ENCODE data around the gene CZIB. TPM values are rescaled to one million over a fixed set of nuclear protein-coding genes. Genes with fewer than 3 reads are reported as not detected.

CZIB gene
- 10 to 100 TPM; 40.0 to 67.6 TPM for total RNA-seq

DNA sequence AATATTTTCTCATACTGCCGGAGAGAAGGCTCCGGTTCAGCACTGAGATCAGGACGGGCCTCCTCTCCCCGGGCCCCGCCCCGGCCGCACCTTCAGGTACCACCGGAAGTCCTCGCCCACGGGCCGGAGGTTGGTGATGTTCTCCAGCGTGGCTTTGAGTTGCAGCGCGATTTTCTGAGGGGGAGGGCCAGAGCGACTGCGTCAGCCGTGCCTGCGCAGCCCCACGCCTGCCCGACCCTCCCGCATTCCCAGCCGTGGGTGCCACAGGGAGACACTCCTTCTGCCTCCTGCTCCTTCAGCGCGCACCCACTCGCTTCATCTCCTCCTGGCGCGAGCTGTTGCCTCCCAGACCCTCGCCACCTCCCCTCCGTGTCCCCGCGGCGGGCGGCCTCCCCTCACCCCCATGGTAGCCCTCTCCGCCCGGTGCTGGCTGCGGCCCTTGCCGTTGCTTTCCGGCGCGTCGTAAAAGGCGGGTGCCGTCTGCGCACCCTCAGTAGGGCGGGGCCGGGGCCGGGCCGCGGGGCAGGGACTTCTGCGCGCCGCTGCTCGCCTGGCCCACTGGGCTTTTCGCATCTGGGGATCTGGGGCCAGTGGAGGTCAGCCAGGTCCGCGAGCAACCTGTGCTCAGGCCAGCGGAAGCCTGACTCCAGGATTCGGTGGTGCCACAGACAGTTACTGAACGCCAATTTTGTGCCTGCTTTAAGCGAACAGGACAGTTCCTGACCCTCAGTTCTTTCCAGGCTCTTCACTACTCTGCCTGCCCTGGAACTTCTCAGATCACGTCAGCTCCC, at the start of gene CZIB:
CZIB (minus strand) TSS at position 464 of the 791 bp plus-strand sequence; CDS start at position 405, 59 bp downstream.
- Mint-ChIP-seq H3K9me3 (no peaks in the 10 kb centered on the region), H3K27ac (peak within 1 kb of the TSS; percentile 86 to 97), H3K36me3 (peaks cover 0 to 6% of the 10 kb centered on the region in 2 donors)
- ATAC-seq (peak; percentile 93 to 94), DNase-seq (ENCODE audit: low spot score in 2 of 2) (peak; percentile 94 to 96)

DNA sequence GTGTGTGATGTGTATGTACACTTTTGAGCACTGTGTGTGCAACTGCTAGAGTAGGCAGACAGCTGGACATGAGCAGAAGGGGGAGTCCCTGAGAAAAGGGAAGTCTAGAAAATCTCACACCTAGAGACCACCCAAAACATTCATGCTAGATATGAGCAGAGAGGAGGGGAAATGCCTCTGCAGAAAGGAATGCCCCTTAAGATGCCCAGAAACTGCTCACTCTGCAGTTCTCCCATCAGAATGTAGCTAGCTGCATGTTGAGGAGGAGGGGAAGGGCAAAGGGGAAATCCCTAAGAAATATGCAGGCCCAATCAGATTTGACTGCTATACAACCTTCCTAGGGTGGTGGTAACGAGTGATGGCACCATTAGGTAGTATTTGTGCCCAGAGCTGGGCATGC, 49.7 kb upstream of the CZIB start:
- Mint-ChIP-seq H3K27ac (no peak overlapping the region), H3K9me3 (no peaks in the 10 kb centered on the region), H3K36me3 (peaks cover 15 to 20% of the 10 kb centered on the region in 2 donors)
- peak in 1 of 2 donors; percentile 24 for ATAC-seq
- DNase-seq (ENCODE audit: low spot score in 2 of 2), result peak in 1 of 2 donors; percentile 4

DNA sequence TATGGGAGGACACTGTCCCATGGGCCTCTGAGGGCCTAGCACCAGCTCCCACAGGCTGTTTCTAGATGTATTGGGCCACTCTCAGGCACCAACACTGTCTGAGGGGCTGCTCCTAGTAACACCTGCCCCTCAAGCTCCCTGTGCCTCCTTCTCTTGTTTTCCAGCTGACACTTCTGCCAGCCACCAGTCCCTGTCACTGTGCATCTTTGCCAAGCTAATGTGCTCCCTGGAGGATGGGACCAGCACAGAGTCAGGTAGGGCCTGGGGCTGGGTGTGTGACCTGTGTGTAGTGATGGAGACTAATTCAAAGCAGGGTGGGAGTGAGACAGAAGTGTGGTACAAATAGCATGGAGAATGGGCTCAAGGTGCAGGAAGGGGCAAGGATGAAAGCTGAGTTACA, 47.3 kb upstream of the CZIB start:
- ATAC-seq (no peak), DNase-seq (ENCODE audit: low spot score in 2 of 2) (peak in 1 of 2 donors; percentile 34)
- H3K27ac Mint-ChIP-seq, result no peak overlapping the region
- H3K36me3 Mint-ChIP-seq, result peaks cover 13 to 27% of the 10 kb centered on the region in 2 donors
- no peaks in the 10 kb centered on the region for H3K9me3 Mint-ChIP-seq

DNA sequence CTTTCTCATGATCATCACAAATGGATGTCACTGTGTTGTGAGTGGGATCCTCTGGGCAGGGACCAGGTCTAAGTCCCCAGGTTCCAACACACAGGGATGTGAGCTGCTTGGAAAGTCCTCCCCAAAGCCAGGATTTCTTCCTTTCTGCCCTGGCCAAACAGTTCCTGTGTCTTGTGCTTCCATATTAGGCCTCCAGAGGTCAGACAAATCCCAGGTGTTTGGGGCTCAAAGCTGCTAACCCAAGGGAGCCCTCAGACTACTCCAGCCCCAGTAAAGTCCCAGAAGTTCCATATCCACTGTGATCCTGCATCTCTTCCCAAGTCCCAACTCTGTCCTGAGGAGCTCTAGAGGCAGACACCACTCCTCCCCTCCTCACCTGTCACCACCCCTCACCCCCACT, 45.6 kb upstream of the CZIB start:
- Mint-ChIP-seq H3K36me3 (peaks cover 13 to 27% of the 10 kb centered on the region in 2 donors), H3K9me3 (no peaks in the 10 kb centered on the region)
- no peak for ATAC-seq

DNA sequence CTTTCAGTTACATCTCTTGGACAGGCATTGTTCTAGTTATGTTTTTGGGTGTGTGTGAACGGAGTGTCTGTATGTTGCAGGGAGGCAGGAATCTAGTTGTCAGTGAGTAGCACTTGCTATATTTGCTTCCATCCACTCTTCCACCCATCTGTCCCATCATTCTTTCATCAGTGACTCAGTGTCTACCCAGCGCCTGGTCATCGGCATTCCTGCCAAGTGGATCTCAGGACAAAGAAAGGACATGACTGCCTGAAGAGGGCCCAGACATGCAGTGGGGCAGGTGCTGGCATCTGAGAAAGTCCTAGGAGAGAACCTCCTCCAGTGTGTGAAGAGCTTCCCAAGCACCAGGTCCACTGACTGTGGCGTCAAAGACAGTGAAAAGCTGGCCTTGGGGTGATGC, 45.1 kb upstream of the CZIB start:
- DNase-seq (ENCODE audit: low spot score in 2 of 2) (peak in 1 of 2 donors; percentile 23), ATAC-seq (no peak)
- H3K36me3 Mint-ChIP-seq, result peaks cover 13 to 30% of the 10 kb centered on the region in 2 donors
- no peaks in the 10 kb centered on the region for H3K9me3 Mint-ChIP-seq
- no peak overlapping the region for H3K27ac Mint-ChIP-seq

More for the DNA sequence above, 45.6 kb upstream of the CZIB start:
- no peak overlapping the region for H3K27ac Mint-ChIP-seq
- no peak for DNase-seq (ENCODE audit: low spot score in 2 of 2)

DNA sequence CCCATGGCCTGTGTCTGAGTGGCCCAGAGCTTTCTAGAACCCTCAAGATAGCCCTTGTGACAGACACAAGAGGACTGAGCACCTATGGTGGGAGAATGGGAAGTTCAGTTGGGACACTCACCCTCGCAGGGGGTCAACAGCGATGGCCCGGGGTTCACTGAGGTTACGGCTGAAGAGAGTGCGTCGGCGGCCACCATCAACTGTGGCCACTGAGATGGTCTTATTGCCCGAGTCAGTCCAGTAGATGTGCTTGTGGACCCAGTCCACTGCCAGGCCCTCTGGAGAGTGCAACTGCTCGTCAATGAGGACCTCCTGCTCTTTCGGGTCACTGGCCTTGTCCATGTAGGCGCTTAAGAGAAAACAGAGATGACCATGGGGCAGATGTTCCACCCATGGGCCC, 43.6 kb upstream of the CZIB start:
- DNase-seq (ENCODE audit: low spot score in 2 of 2) (no peak), ATAC-seq (no peak)
- Mint-ChIP-seq H3K27ac (no peak overlapping the region), H3K36me3 (peaks cover 13 to 35% of the 10 kb centered on the region in 2 donors), H3K9me3 (no peaks in the 10 kb centered on the region)

DNA sequence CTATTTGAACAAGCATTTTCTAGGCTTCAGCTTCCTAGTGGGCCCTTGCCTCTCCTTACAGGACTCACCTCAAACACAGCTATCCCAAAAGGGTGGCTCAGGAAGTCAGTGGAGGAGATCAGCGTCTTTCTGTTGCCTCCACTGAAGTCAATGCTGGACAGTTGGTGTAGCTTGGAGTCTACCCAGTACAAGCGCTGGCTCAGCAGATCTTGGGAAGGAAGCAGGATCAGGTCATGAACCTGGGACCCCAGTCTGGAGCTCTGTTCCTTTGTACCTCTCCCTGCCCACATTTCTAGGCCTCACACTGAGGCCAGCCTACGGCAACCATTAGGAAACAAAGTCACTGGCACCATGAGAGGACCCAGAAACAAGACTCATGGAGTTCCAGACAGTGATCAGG, 41.6 kb upstream of the CZIB start:
- ATAC-seq, result no peak
- no peak overlapping the region for H3K27ac Mint-ChIP-seq
- peaks cover 18 to 46% of the 10 kb centered on the region in 2 donors for H3K36me3 Mint-ChIP-seq
- DNase-seq (ENCODE audit: low spot score in 2 of 2), result no peak
- no peaks in the 10 kb centered on the region for H3K9me3 Mint-ChIP-seq

DNA sequence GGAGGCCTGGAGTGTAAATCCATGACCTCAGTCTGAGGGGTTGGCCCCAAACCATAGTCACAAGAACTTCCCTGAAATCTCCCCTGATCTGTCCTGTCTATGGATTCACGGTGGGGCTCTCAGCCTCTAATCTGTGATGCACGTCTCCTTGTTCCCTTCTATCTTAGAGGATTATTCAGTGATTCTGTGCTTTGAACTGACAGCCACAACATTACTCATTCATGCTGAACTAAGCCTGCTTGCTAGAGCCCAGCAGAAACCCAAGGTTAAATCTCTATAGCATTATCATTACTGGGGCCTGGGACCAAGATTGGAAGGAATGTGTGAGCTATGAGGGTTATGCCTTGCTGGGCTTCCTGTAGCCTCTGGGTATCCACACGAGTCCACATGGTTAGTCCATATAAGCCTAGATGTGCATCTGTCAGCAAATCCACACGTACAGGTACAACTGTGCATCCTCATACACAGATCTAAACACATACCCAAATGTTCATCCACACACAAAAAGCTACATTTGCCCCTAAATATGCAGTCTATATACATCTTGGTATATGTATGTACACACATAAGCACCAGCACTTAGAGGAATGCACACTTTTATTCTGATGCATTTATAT, 40.3 kb upstream of the CZIB start:
- Mint-ChIP-seq H3K9me3 (no peaks in the 10 kb centered on the region), H3K36me3 (peaks cover 13 to 38% of the 10 kb centered on the region in 2 donors), H3K27ac (peak overlapping the region in 1 of 2 donors; percentile 7)
- no peak for ATAC-seq
- no peak for DNase-seq (ENCODE audit: low spot score in 2 of 2)

DNA sequence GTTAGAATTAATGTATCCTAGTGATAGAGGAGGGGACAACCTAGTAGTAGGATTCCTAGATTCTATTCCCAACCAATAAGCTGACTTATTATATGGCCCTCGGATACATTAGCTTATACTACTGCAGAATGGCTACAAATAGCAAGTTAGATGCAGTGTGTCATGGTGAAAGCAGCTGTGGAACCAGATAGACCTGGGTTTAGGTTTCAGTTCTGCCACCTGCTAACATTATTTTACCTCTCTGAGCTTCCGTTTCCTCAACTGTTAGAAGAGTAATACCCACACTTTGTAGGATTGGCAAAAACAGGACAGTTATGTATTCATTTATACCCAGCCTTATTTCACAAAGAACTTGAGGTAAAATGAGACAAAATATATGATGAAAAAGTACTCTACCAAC, 39.5 kb upstream of the CZIB start:
- Mint-ChIP-seq H3K36me3 (peaks cover 6 to 30% of the 10 kb centered on the region in 2 donors), H3K27ac (no peak overlapping the region), H3K9me3 (no peaks in the 10 kb centered on the region)
- ATAC-seq (no peak), DNase-seq (ENCODE audit: low spot score in 2 of 2) (no peak)

DNA sequence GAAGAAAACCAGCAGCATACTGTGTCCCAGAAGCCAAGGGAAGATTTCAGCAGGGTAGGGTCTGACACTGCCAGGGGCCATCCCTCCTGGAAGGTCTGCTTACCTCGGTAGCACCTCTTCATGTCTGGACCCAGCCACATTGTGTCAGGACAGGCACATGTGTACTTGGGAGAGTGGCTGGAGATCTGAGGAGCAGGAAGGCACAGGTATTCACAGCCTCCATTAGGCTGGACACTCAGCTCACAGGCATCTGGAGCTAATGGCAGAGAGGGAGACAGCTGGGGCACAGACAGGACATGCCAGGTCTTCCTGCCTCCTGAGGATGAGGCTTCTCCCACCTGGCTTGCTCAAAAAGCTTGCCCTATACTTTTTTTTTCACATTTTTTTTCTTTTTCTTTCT, 37.8 kb upstream of the CZIB start:
- no peak for ATAC-seq
- no peak for DNase-seq (ENCODE audit: low spot score in 2 of 2)
- H3K9me3 Mint-ChIP-seq, result no peaks in the 10 kb centered on the region
- peak overlapping the region in 1 of 2 donors; percentile 24 for H3K27ac Mint-ChIP-seq
- peaks cover 6 to 20% of the 10 kb centered on the region in 2 donors for H3K36me3 Mint-ChIP-seq

DNA sequence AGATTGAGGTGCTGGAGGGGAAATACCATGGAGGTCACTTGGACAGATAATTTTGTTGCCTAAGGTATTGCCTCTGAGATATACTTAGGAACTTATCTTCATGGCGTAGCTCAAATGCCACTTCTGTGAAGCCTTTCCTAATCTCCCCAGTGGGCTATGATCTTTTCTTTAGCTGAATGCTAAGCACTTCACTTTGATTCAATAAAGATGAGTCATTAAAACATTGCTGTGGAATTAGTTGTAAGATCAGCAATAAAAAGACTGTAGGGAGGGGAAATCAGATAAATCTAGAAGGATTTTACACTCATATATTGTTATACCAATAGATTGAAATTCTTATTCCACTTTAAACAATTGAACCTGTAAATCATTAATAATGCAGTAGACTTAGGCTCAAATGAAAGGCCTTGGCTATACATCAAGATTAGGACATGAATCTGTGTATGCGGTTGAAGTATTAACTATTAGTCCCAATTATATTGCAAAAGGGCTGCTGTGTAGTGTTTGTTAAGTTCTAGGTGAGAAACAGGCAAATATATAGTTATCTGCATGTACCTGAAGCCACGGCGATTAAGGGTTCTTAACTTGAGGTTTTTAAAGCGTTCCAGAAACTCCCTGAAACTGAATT, 37.1 kb upstream of the CZIB start:
- Mint-ChIP-seq H3K9me3 (no peaks in the 10 kb centered on the region), H3K27ac (no peak overlapping the region), H3K36me3 (peaks cover 6 to 20% of the 10 kb centered on the region in 2 donors)
- ATAC-seq, result no peak
- no peak for DNase-seq (ENCODE audit: low spot score in 2 of 2)

DNA sequence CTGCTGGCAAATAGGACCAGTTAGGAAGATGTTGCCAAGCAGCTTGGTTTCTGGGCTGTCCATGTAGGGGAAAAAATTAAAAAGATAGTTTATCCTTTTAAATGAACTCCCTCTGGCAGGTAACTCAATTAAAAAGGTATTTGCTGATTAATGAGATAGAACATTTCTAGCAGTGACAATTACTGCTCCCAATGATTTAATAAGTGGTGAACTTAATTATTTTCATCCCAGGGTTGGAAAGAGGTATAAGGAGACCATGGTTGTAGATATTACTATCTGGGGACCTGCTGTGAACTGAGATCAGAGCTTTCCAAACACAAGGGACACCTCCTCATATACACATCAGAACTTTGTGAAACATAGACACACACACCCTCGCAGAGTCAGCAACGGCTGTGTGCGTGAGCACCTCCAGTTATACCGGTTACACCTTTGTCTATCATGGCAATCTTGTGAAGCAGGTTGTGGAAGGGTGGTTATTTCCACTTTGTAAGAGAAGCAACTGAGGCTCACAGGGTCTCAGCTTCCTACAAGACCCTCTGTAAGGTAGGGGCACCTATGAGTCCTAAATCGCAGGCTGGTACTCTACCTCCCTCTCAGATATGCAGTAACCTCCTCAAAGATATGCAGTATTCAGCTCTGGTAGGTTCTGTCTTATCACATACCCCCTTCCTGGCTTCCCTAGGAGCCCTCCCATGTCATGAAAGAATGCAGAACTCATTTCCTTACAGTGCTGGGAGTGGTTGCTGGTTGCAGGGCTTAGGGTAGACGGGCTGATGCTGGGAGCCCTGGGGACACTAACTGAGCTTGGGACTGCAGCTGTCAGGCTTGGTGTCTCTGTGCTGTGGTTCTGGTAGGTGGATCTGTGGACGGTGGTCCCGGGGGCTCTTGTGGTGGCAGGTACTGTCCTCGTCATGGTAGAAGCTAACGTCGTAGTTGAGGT, 36.3 kb upstream of the CZIB start:
- Mint-ChIP-seq H3K9me3 (no peaks in the 10 kb centered on the region), H3K36me3 (peaks cover 6 to 20% of the 10 kb centered on the region in 2 donors), H3K27ac (peak overlapping the region in 1 of 2 donors; percentile 24)
- no peak for DNase-seq (ENCODE audit: low spot score in 2 of 2)
- no peak for ATAC-seq

DNA sequence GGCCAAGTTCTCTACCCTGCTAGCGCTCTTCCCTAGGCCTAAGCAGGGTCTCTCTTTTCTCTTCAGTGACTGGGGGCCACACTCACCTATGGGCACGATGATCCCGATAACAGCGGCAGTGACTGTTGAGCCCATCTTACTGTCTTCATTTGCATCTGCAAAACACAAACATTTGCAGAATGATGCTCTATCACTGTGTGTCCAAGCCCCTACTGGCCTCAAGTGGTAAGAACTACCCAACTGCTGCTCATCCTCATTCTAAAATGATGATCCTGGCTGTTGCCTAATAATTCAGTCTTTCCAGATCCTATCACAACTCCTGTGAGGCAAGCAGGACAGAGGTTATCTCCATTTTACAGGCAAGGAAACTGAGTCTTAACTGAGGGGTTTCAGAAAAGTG, 34.6 kb upstream of the CZIB start:
- Mint-ChIP-seq H3K9me3 (no peaks in the 10 kb centered on the region), H3K36me3 (peaks cover 6 to 20% of the 10 kb centered on the region in 2 donors), H3K27ac (no peak overlapping the region)
- ATAC-seq (no peak), DNase-seq (ENCODE audit: low spot score in 2 of 2) (no peak)

DNA sequence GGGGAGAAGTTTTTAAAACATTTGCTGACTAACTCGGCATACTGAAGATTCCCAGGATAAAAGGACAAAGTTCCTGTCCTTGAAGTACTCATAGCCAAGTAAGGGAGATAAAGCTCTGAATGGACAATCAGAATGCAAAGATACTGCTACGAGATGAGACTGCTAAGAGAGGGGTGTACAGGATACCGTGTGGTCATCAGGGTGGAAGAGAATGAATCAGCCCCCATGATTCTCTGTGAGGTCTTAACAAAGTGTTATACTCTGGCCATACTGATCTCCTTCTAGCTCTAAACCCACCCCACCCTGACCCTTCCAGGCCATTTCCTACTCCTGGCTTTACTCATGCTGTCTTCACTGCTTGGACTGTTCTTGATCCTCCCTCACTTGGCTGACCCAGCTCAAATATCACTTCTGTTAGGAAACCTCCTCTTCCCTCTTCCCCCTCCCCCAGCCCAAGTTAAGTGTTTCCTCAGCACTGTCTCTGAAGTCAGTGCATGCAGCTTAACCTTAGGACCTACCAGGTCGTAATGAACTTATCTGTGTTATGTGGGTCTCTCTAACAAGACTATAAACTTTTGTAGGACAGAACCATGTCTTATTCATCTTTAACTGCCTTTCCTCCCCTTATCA, 33.7 kb upstream of the CZIB start:
- ATAC-seq (no peak), DNase-seq (ENCODE audit: low spot score in 2 of 2) (no peak)
- no peak overlapping the region for H3K27ac Mint-ChIP-seq
- H3K9me3 Mint-ChIP-seq, result no peaks in the 10 kb centered on the region
- H3K36me3 Mint-ChIP-seq, result peaks cover 10 to 26% of the 10 kb centered on the region in 2 donors

DNA sequence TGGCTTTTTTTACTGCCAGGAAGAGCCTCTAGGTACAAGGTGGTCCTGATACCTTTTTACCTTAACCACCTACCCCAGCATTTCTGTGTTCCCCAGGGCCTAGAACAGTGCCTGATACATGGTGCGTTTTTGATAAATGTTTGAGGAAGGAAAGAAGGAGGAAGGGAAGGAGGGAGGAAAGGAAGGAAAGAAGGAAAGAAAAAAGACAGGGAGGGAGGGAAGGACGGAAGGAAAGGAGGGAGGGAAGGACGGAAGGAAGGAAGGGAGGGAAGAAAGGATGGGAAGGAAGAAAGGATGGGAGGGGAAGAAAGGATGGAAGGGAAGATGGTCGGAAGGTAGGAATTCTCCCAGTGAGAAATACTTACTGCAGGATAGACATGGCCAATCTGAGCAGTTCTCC, 29.9 kb upstream of the CZIB start:
- no peak for ATAC-seq
- no peak for DNase-seq (ENCODE audit: low spot score in 2 of 2)
- Mint-ChIP-seq H3K36me3 (peaks cover 4 to 20% of the 10 kb centered on the region in 2 donors), H3K27ac (no peak overlapping the region), H3K9me3 (no peaks in the 10 kb centered on the region)

DNA sequence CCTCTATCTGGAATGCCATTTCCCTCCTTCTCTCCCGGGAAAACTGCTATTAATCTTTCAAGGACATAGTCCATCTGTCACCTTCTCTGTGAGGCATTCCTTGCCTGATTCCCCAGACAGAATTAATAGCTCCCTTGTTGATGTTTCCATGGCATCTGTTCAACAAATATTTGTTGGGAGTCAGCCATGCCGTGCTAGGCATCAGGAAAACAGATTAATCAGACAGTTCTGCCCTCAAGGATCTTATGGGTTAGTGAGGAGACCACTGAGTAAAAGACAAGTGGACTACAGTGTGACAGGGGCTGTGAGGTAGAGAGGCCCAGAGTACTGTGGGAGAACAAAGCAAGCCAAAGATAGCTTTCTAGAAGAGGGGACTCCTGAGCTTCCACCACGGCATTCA, 29.3 kb upstream of the CZIB start:
- ATAC-seq, result no peak
- Mint-ChIP-seq H3K9me3 (no peaks in the 10 kb centered on the region), H3K36me3 (peaks cover 4 to 20% of the 10 kb centered on the region in 2 donors), H3K27ac (no peak overlapping the region)
- no peak for DNase-seq (ENCODE audit: low spot score in 2 of 2)
